GM13976 (cell line): ENCODE measurements around the gene FOXO1.

Source experiments
- DNase-seq: peaks from one replicate; pipeline ENCODE4 v3.0.0; 2012; ENCODE audit warnings: low spot score
- CTCF ChIP-seq: IDR thresholded peaks from 2 replicates; pipeline ENCODE4 v1.5.1; 2012; ENCODE audit warnings: borderline replicate concordance, mild to moderate bottlenecking; ENCODE audit not compliant: insufficient read depth; ENCODE audit errors: extremely low read depth, missing control alignments, control extremely low read depth
- in situ Hi-C: fragments of 300-500 bp; cut with MboI; formaldehyde crosslinking; loops from one replicate; pipeline ENCODE4 v1.12.0; 2022; ENCODE audit warnings: low sequenced_read_pairs, mixed read lengths, inconsistent platforms; ENCODE audit not compliant: unreplicated experiment

Gene FOXO1

GRCh38 chr13:40631605-40632004, 34.8 kb downstream of the FOXO1 start:
- no peak for DNase-seq
- in situ Hi-C loops, result no loop called here
- no peak for TF ChIP-seq CTCF

GRCh38 chr13:40629678-40630384, 36.6 kb downstream of the FOXO1 start:
- TF ChIP-seq CTCF, result no peak
- in situ Hi-C loops, result no loop called here
- DNase-seq, result peak; percentile 48

GRCh38 chr13:40626977-40627376, 39.5 kb downstream of the FOXO1 start:
- no peak for TF ChIP-seq CTCF
- in situ Hi-C loops, result no loop called here

GRCh38 chr13:40626561-40626960, 39.9 kb downstream of the FOXO1 start:
- no peak for DNase-seq
- in situ Hi-C loops, result no loop called here
- TF ChIP-seq CTCF, result no peak

More at GRCh38 chr13:40626977-40627376, 39.5 kb downstream of the FOXO1 start:
- DNase-seq, result no peak

- in situ Hi-C loops, result no loop called here
These were observed 41.5 kb downstream of the FOXO1 start for GRCh38 chr13:40624986-40625385.

GRCh38 chr13:40624383-40624782, 42.1 kb downstream of the FOXO1 start:
- TF ChIP-seq CTCF, result no peak
- DNase-seq, result no peak
- in situ Hi-C loops, result no loop called here

More at GRCh38 chr13:40624986-40625385, 41.5 kb downstream of the FOXO1 start:
- DNase-seq, result no peak
- TF ChIP-seq CTCF, result no peak
